HepG2 (cell line): Measurements from ENCODE around the gene ETV6. TPM values are rescaled to one million over a fixed set of nuclear protein-coding genes. Genes with fewer than 3 reads are reported as not detected.

Experiments
- ATAC-seq: fragments of 200-7000 bp; cut with Tn5 transposase; 3 replicates; pipeline ENCODE4 v1.9.1; 2020; ENCODE audit warnings: mild to moderate bottlenecking, moderate library complexity
- BruUV-seq: library from RNA; stranded (reverse); fragments of 400-500 nt; replicated peaks from 2 replicates; lab custom pipeline; 2021; lab: Mats Ljungman, UMichigan
- CTCF ChIA-PET: fragments of 300-600 bp; formaldehyde crosslinking; extraction: SDS; loops from one replicate; lab custom pipeline; 2021; ENCODE audit warnings: low total read pairs, inconsistent platforms, low intra/inter-chr PET ratio; lab: Yijun Ruan, JAX
- POLR2A ChIA-PET: fragments of 350-600 bp; sonication (Branson Sonifier 250); formaldehyde crosslinking; loops from one replicate; lab custom pipeline; 2020; ENCODE audit warnings: antibody characterized with exemption, inconsistent platforms; lab: Yijun Ruan, JAX
- DNase-seq: peaks from one replicate; pipeline ENCODE4 v3.0.0-alpha.2; 2015; ENCODE audit warnings: low spot score
- FAIRE-seq: peaks from 3 replicates; lab custom pipeline; 2011; peaks lifted over from hg19 to GRCh38; lab: Jason Lieb, UNC
- H2AFZ ChIP-seq: one replicate; pipeline ENCODE4 v1.6.1; 2011; ENCODE audit warnings: low read length, inconsistent platforms
- H3K27ac ChIP-seq: fragments of 300-600 bp; 3 replicates; pipeline ENCODE4 v1.8.0; 2011; ENCODE audit warnings: mixed run types, mild to moderate bottlenecking, mixed read lengths, low read length, inconsistent platforms; ENCODE audit not compliant: insufficient read depth; ENCODE audit errors: extremely low read length
- H3K27me3 ChIP-seq, 2 experiments: fragments of 200-600 bp in 1 of 2; 2 replicates in 1 of 2; 3 replicates in 1 of 2; pipeline versions ENCODE4 v1.6.0 to v1.8.0; 2011; ENCODE audit warnings: low read length in 2 of 2, mild to moderate bottlenecking in 2 of 2, moderate library complexity in 2 of 2, inconsistent platforms in 1 of 2; ENCODE audit not compliant: insufficient read depth in 2 of 2, control insufficient read depth in 1 of 2
- H3K36me3 ChIP-seq, 2 experiments: fragments of 200-600 bp in 1 of 2; replicated peaks in 1 of 2; 2 replicates in 1 of 2; 3 replicates in 1 of 2; pipeline versions ENCODE4 v1.5.1 to v1.8.0; 2011; ENCODE audit warnings: low read length in 2 of 2, inconsistent platforms in 1 of 2; ENCODE audit not compliant: insufficient read depth in 2 of 2, control insufficient read depth in 1 of 2
- H3K4me1 ChIP-seq: 2 replicates; pipeline ENCODE4 v1.5.1; 2012; ENCODE audit warnings: low read length, inconsistent platforms; ENCODE audit not compliant: insufficient read depth
- H3K4me2 ChIP-seq: 2 replicates; pipeline ENCODE4 v1.6.0; 2011; ENCODE audit warnings: low read depth, low read length, inconsistent platforms
- H3K4me3 ChIP-seq, 3 experiments: fragments of 200-600 bp in 1 of 3; sonication (generic), shearing (Covaris generic) in 1 of 3; replicated peaks in 1 of 3; 2 replicates each; pipeline ENCODE4 v1.5.1; 2011 to 2016; ENCODE audit warnings: low read length in 3 of 3, inconsistent platforms in 2 of 3, low read depth in 2 of 3, mild to moderate bottlenecking in 2 of 3, control low read depth in 1 of 3, mixed read lengths in 1 of 3; ENCODE audit not compliant: insufficient read depth in 1 of 3
- H3K79me2 ChIP-seq: one replicate; pipeline ENCODE4 v1.6.1; 2011; ENCODE audit warnings: low read length, inconsistent platforms; ENCODE audit not compliant: insufficient read depth
- H3K9ac ChIP-seq: 2 replicates; pipeline ENCODE4 v1.6.0; 2011; ENCODE audit warnings: mild to moderate bottlenecking, low read depth, low read length, inconsistent platforms; ENCODE audit not compliant: insufficient read depth
- H3K9me3 ChIP-seq: 2 replicates; pipeline ENCODE4 v1.5.1; 2012; ENCODE audit warnings: mild to moderate bottlenecking, low read length
- H4K20me1 ChIP-seq: 2 replicates; pipeline ENCODE4 v1.6.0; 2011; ENCODE audit warnings: inconsistent platforms, mild to moderate bottlenecking, low read length, moderate library complexity; ENCODE audit not compliant: insufficient read depth
- ETV6 ChIP-seq: sonication (generic); formaldehyde crosslinking; conservative IDR thresholded peaks from 2 replicates; pipeline ENCODE4 v1.4.0; 2020; ENCODE audit warnings: missing genetic modification reagents
- FOXO1 ChIP-seq: sonication (generic); formaldehyde crosslinking; IDR thresholded peaks from 2 replicates; pipeline ENCODE4 v1.4.0; 2020; ENCODE audit warnings: missing genetic modification reagents
- FOXP1 ChIP-seq, 2 experiments: fragments of 450-650 bp in 1 of 2; IDR thresholded peaks; 2 replicates each; pipeline ENCODE4 v1.6.1; 2017 to 2018; ENCODE audit warnings: antibody characterized with exemption in 1 of 2
- MAFG ChIP-seq: sonication (generic); formaldehyde crosslinking; IDR thresholded peaks from 2 replicates; pipeline ENCODE4 v1.5.1; 2020; ENCODE audit warnings: mild to moderate bottlenecking, missing genetic modification reagents
- MATR3 ChIP-seq: sonication (generic); formaldehyde crosslinking; IDR thresholded peaks from 2 replicates; pipeline ENCODE4 v1.4.0; 2020; ENCODE audit warnings: missing genetic modification reagents
- MEIS1 ChIP-seq: sonication (generic); formaldehyde crosslinking; IDR thresholded peaks from 2 replicates; pipeline ENCODE4 v1.9.0; 2021; ENCODE audit warnings: mild to moderate bottlenecking, missing genetic modification reagents, moderate library complexity, borderline replicate concordance
- PTBP1 ChIP-seq: fragments of 200-400 bp; formaldehyde crosslinking; IDR thresholded peaks from 2 replicates; pipeline ENCODE4 v1.6.1; 2018; ENCODE audit warnings: low read length, low read depth; ENCODE audit not compliant: poor library complexity, severe bottlenecking
- RFX5 ChIP-seq: IDR thresholded peaks from 2 replicates; pipeline ENCODE4 v1.6.1; 2011; ENCODE audit warnings: low read depth, low read length, improper control_type of control experiment
- RORA ChIP-seq: sonication (generic); formaldehyde crosslinking; IDR thresholded peaks from 2 replicates; pipeline ENCODE4 v1.5.0; 2020; ENCODE audit warnings: mild to moderate bottlenecking, missing genetic modification reagents, moderate library complexity
- ZNF547 ChIP-seq: sonication (generic); formaldehyde crosslinking; IDR thresholded peaks from 2 replicates; pipeline ENCODE4 v1.5.1; 2020; ENCODE audit warnings: mild to moderate bottlenecking, missing genetic modification reagents
- ZNF570 ChIP-seq: sonication (generic); formaldehyde crosslinking; IDR thresholded peaks from 2 replicates; pipeline ENCODE4 v1.4.0; 2020; ENCODE audit warnings: mild to moderate bottlenecking, missing genetic modification reagents, borderline replicate concordance
- ZNF7 ChIP-seq: IDR thresholded peaks from 2 replicates; pipeline ENCODE4 v1.6.1; 2016; ENCODE audit warnings: missing biosample characterization, missing genetic modification reagents
- WGBS: methylation state at CpG from one replicate; pipeline ENCODE4 v1.1.6; 2017; ENCODE audit warnings: low lambda C conversion rate; 5-methylcytosine and 5-hydroxymethylcytosine counted together
- in situ Hi-C: cut with HindIII; loops from 2 replicates; pipeline ENCODE4 v1.10.0; 2017; ENCODE audit warnings: low pct_unique_long_range_greater_than_20kb; ENCODE audit not compliant: extremely low pct_ligation_motif_present
- intact Hi-C: fragments of 100-400 bp; cut with micrococcal nuclease; formaldehyde crosslinking; loops from one replicate; pipeline ENCODE4 v1.10.0; 2022; ENCODE audit not compliant: unreplicated experiment
- polyA plus RNA-seq, 8 experiments: library from polyadenylated mRNA; depleted of rRNA in 3 of 8; stranded (reverse) in 7 of 8; unstranded in 1 of 8; fragments of >200 nt; fragmentation: Illumina TruSeq in 4 of 8; extraction: Trizol in 4 of 8; gene quantifications; 2 replicates each; pipeline versions ENCODE4 v1.2.1 to v1.2.3, GENCODE V29; 2011 to 2016; ENCODE audit warnings: low read depth in 4 of 8, missing spikeins in 1 of 8, mixed read lengths in 1 of 8; ENCODE audit not compliant: insufficient read depth in 1 of 8
- total RNA-seq, 5 experiments: library from RNA; depleted of rRNA; stranded (reverse); fragments of >200 nt; fragmentation: Illumina TruSeq; extraction: Trizol; gene quantifications; 2 replicates each; pipeline ENCODE4 v1.2.3, GENCODE V29; 2016; ENCODE audit warnings: low read depth in 1 of 5
- TF ChIP-seq, protein P1 (sequence below): sonication (generic); formaldehyde crosslinking; IDR thresholded peaks from 2 replicates; pipeline ENCODE4 v1.4.0; 2020; ENCODE audit warnings: missing genetic modification reagents

The ETV6 gene
- total and polyA plus RNA-seq, 2 of the 13 experiments (the other 11 are each of a cell fraction or from before 2014, with no cell fraction given), result 2.2 to 3.0 TPM

DNA sequence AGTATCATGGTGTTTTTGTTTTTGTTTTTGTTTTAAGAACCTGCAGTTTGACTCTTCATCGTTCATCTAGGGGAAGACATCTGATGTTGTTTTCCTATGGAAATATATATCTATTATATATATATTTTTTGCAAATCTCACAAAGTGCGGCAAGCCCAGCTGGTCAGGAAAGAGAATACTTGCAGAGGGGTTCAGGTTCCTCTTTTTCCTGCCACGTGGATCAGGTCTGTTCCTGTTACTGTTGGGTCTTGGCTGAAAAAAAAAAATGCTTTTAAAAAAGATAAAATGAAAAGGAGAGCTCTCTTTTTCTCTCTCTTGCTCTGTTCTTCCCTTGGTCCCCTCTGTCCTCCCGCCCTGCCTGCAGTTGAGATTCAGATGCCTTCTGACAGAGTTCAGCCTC, 241.9 kb downstream of the ETV6 start:
- H3K79me2 ChIP-seq, result no peaks in the 10 kb centered on the region
- H3K27me3 ChIP-seq, result no peaks in the 10 kb centered on the region
- BruUV-seq, result no TSS peak
- H3K9me3 ChIP-seq, result no peaks in the 10 kb centered on the region
- H3K4me2 ChIP-seq, result no peak overlapping the region
- no peak overlapping the region for H2AFZ ChIP-seq
- WGBS, result 96% methylated on average over 4 of the region's 4 CpGs
- ChIA-PET POLR2A (no interaction called here), CTCF (interaction anchor here (1.1 kb wide), 1 partner anchor 310 kb away, joined by 5 read pairs; no protein-coding TSS in a partner anchor)
- intact Hi-C loops, result loop anchor here (5.0 kb wide), 1 partner anchor 309 kb away; no protein-coding TSS in a partner anchor
- no peak overlapping the region for H3K27ac ChIP-seq
- in situ Hi-C loops, result no loop called here
- H3K4me1 ChIP-seq, result peaks cover 23% of the 10 kb centered on the region
- no peak for FAIRE-seq
- ATAC-seq, result no peak
- H3K4me3 ChIP-seq, result no peak overlapping the region
- H3K9ac ChIP-seq, result no peak overlapping the region
- TF ChIP-seq RORA (CRISPR knock-in tag) (no peak), MATR3 (CRISPR knock-in tag) (no peak), ZNF7 (CRISPR knock-in tag) (no peak), ZNF570 (CRISPR knock-in tag) (no peak), MAFG (CRISPR knock-in tag) (no peak), ZNF547 (CRISPR knock-in tag) (no peak), FOXO1 (no peak), MEIS1 (CRISPR knock-in tag) (no peak), FOXP1 (IDR thresholded peaks at IDR 0.05) (no peak), FOXP1 (CRISPR knock-in tag; IDR thresholded peaks at IDR 0.05) (no peak), PTBP1 (no peak), RFX5 (no peak), ETV6 (CRISPR knock-in tag) (no peak)
- TF ChIP-seq, protein P1, sequence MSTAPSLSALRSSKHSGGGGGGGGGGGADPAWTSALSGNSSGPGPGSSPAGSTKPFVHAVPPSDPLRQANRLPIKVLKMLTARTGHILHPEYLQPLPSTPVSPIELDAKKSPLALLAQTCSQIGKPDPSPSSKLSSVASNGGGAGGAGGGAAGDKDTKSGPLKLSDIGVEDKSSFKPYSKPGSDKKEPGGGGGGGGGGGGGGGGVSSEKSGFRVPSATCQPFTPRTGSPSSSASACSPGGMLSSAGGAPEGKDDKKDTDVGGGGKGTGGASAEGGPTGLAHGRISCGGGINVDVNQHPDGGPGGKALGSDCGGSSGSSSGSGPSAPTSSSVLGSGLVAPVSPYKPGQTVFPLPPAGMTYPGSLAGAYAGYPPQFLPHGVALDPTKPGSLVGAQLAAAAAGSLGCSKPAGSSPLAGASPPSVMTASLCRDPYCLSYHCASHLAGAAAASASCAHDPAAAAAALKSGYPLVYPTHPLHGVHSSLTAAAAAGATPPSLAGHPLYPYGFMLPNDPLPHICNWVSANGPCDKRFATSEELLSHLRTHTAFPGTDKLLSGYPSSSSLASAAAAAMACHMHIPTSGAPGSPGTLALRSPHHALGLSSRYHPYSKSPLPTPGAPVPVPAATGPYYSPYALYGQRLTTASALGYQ (CRISPR knock-in tag), result no peak
- H4K20me1 ChIP-seq, result no peaks in the 10 kb centered on the region
- no peaks in the 10 kb centered on the region; a peak in 2 of 5 replicates for H3K36me3 ChIP-seq
- no peak for DNase-seq
